NB4 (cell line): ENCODE data around the gene CISD2.
"Not testable (repeated sequence)": the region's sequence is repeated elsewhere in the genome, so short reads cannot be mapped to it uniquely, and the experiment has no call there.

Experiments
- MYC ChIP-seq: IDR thresholded peaks from 2 replicates; pipeline ENCODE4 v1.6.1; 2011; ENCODE audit warnings: low read depth, low read length
- POLR2A ChIP-seq: IDR thresholded peaks from 2 replicates; pipeline ENCODE4 v1.6.1; 2011; ENCODE audit warnings: mild to moderate bottlenecking; ENCODE audit not compliant: insufficient read length; ENCODE audit errors: extremely low read depth
- TF ChIP-seq, protein P1 (sequence below): IDR thresholded peaks from one replicate; pipeline ENCODE4 v1.5.1; 2012; ENCODE audit warnings: low read depth, low read length
- TF ChIP-seq, protein P2 (sequence below): IDR thresholded peaks from 2 replicates; pipeline ENCODE4 v1.6.1; 2011; ENCODE audit warnings: low read depth, low read length

DNA sequence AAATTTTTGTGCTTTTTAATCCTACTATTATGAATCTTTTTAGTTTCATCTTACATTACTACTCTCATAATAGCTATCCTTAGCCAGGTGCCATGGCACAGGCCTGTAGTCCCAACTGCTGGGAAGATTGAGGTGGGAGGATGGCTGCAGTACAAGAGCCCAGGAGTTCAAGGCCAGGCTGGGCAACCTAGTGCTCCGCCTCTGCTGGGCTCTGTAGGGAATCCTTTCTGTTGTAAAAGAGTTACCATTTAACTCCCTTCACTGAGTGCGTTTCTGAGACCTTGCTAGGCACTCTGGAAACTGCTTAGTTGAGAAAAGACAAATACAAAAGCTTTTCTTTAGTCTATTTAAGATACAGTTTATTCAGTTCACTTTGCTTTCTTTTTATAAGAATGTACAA lies 19.8 kb downstream of the CISD2 start:
- TF ChIP-seq, protein P1, sequence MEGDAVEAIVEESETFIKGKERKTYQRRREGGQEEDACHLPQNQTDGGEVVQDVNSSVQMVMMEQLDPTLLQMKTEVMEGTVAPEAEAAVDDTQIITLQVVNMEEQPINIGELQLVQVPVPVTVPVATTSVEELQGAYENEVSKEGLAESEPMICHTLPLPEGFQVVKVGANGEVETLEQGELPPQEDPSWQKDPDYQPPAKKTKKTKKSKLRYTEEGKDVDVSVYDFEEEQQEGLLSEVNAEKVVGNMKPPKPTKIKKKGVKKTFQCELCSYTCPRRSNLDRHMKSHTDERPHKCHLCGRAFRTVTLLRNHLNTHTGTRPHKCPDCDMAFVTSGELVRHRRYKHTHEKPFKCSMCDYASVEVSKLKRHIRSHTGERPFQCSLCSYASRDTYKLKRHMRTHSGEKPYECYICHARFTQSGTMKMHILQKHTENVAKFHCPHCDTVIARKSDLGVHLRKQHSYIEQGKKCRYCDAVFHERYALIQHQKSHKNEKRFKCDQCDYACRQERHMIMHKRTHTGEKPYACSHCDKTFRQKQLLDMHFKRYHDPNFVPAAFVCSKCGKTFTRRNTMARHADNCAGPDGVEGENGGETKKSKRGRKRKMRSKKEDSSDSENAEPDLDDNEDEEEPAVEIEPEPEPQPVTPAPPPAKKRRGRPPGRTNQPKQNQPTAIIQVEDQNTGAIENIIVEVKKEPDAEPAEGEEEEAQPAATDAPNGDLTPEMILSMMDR = not testable (repeated sequence)
- TF ChIP-seq, protein P2, sequence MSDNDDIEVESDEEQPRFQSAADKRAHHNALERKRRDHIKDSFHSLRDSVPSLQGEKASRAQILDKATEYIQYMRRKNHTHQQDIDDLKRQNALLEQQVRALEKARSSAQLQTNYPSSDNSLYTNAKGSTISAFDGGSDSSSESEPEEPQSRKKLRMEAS = not testable (repeated sequence)
- not testable (repeated sequence) for TF ChIP-seq POLR2A, MYC
